Fibroblast of skin of scalp (primary cell): Measurements from ENCODE around the gene FAM174C.
A peak's percentile ranks its signal among the peaks of the same experiment; 100 is the strongest.
"Not testable (repeated sequence)": the region's sequence is repeated elsewhere in the genome, so short reads cannot be mapped to it uniquely, and the experiment has no call there.

Experiments
- DNase-seq: peaks from one replicate; pipeline ENCODE4 v3.0.0-alpha.2; 2013

The FAM174C gene

DNA sequence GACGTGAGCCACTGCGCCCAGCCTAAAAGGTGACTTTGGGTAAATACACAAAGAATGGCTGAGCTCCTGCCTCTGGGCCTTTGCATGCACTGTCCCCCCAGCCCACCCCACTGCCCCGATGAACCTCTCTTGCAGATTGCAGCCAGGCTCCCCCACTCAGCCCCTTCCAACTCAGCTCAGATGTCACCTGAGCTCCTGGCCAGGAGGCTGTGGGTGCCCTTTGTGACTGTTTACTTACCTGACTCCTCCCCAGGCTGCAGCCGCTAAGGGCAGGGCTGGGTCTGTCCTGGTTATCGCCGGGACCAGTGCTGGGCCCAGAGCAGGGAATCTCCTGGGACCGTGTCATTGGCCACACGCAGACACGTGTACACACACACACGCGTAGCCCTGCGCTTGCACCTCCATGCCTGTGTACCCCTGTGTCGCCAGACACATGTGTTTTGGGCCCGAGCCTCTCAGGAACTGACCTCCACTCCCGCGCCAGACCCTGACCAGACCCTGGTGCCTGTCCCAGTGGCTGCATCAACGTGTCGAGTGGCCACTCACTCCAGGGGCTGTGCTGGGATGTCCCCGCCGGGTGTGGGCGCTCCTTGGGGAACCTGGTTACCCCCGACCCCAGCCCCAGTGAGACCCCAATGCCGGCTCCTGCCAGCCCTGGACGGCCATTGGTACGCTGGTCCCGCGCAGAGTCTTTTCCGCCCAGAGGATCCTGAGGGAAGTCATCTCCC, 29.0 kb downstream of the FAM174C start:
- no peak for DNase-seq

DNA sequence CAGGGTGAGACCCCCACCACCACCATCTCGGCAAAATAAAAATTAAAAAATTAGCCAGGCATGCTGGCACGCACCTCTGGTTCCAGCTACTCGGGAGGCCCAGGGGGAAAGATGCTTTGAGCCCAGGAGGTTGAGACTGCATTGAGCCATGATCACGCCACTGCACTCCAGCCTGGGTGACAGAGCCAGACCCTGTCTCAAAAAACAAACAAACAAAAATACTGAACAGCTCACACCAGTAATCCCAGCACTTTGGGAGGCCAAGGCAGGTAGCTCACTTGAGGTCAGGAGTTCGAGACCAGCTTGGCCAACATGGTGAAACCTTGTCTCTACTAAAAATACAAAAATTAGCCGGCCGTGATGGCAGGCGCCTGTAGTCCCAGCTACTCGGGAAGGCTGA, 30.0 kb downstream of the FAM174C start:
- not testable (repeated sequence) for DNase-seq

DNA sequence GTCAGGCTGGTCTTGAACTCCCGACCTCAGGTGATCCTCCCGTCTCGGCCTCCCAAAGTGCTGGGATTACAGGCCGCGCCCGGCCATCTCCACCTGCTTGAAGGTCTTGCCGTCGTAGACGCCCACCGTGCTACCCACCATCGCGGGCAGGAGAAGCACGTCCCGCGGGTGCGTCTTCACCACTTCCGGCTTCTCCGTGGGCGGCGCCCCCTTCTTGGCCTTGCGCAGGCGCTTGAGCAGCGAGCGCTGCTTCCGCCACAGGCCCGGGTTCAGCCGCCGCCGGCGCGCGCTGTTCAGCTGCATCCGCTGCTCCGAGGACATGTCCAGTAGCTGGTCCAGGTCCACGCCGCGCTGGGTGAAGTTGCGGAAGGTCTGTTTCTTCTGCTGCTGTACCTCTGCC, 32.0 kb downstream of the FAM174C start:
- DNase-seq = no peak

DNA sequence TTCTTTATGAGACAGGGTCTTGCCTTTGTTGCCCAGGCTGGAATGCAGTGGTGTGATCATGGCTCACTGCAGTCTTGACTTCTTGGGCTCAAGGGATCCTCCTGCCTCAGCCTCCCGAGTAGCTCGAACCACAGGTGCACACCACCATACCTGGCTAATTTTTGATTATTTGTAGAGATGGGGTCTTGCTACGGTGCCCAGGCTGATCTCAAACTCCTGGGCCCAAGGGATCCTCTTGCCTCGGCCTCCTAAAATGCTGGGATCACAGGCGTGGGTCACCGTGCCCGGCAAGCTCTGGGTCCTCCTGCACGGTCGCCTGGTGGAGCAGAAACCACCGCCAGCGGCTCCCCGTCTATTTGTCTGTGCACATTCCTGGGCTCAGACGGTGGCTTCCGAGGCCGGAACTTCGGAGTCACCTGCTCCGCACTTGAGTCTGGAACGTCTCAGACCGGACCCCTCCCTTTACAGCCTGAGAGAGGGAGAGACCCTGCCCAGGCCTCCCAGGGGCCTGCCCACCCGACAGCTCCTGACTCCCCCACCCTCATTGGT, 32.5 kb downstream of the FAM174C start:
- DNase-seq = no peak

DNA sequence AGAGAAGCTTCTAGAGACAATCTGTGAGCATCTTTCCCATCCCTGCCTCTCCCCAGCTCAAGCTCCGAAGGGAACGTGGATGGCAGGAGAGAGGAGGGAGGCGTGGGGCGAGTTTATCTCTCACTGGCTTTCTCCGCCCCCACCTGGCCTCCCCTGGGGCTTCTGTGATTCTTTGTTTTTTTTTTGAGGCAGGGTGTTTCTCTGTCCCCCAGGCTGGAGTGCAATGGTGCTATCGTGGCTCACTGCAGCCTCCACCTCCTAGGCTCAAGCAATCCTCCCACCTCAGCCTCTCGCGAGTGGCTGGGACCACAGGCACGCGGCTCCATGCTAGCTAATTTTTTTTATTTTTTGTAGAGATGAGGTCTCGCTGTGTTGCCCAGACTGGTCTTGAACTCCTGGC, 33.4 kb downstream of the FAM174C start:
- no peak for DNase-seq

DNA sequence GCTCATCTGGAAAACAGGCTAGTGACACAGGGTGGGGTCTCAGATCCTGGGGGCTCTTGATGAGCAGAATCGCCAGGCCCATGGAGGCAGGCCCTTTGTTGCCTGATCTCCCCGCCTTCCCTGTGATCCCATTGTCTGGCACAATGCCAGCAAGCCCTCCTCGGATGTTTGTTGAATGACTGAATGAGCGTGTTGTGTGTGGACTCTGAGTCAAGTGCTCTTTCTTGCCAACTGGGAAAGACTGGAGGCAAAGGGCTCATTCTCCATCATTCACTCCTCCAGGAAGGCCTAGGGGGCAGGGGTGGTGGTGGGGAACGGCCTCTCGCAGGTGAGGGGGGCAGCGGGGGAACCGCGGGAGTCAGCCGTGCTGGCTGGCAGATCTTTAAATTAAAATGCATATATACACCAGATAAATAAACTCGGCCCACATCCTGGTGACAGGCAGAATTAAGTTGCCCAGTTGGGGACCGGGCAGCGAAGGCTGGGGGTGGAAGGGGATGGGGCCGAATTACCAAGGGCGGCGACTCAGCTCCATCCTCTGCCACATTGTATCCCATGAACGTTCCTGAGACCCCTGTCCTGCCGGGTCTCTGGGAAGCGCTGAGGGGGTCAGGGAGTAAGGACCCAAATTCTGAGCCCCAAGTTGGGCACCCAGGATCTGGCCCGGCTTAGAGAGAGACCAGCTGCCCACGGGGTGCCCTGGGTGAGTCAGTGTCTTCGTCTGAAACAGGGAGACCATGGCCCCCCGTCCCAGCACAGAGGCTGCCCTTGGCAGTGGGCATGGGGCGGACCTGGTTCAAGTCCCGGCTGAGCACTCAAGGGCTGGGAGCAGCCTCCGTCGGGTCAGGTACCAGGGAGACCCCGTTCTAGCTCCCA, 34.9 kb downstream of the FAM174C start:
- no peak for DNase-seq

DNA sequence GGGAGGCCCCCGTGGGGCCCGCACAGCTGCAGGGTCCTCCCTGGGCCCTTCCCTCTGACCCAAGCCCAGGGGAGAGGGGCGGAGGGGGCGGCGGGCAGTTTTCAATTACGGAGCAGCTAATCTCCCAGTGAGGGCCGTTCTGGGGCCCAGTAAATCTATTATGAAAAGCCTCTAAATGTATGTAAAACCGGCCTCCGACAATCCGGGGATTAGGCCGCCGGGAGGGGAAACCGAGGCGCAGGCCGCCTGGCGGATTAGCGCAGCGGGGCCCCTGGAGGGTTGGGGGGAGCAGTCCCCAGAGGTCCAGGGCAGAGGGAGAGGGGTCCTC, 35.5 kb downstream of the FAM174C start:
- no peak for DNase-seq

DNA sequence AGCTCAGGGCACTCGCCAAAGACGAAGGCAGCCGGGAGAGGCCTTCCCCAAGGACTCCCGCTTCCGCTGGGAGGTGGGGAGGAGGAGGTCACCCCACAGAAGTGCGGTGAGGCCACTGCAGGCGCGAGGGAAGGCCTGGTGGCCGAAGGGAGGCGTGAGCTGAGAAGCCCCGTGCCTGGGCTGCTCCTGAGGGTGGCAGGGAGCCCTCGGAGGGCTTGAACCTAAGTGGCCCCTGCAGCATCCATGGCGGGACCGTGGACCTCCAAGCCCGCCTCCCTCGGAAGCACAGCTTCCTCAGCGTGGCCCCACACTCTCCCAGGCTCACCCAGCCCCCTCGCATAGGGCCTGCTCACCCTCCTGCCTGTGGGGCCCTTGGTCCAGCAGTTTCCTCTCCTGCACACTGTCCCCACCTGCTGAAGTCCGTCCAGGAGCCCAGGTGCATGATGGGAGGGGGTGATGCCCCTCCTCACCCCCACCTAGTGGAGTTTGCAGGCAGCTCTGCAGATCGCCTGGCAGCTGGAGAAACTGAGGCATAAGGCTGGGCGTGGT, 36.3 kb downstream of the FAM174C start:
- no peak for DNase-seq

DNA sequence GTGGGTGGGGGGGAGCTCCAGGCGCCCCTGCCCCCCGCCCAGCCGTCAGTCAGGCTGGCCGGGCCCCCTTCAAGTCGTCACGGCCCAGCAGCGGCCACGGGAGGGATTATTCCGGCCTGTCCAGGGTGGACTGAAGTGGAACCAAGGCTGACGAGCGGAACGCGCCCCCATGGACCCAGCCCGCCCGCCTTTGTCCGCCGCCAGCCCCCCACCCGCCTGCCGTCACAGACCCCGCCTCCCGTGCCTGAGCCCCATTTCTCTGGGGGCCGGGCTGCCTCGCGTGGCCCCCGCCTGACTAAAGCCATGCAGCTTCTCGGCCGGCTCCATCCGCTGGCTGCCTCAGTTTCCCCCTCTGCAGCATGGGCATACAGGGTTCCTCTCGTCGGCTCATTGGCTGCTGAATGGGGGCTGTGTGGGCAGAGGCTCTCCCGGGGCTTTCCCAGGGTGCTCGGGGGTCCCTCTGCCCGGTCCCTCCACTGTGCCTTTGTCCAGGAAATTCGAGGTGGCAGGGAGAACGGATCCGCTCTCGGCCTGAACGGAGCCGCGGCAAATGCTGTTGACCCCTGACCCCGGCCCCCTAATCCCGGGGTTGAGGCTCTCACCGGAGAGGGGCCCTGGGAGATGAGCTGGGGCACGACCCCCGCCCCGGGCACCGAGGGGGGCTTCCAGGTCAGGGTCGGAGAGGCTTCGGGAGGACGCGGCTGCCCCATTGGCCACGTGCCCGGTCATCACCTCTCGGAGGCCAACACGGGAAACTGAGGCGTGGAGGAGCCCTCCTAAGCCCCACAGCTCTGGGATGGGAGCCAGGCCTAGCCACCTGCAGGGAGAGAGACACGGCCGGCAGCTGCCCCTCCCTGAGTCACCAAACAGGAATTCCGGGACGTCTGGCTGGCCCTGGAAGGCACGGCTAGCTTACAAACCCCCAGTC, 37.7 kb downstream of the FAM174C start:
- peak; percentile 52 for DNase-seq

DNA sequence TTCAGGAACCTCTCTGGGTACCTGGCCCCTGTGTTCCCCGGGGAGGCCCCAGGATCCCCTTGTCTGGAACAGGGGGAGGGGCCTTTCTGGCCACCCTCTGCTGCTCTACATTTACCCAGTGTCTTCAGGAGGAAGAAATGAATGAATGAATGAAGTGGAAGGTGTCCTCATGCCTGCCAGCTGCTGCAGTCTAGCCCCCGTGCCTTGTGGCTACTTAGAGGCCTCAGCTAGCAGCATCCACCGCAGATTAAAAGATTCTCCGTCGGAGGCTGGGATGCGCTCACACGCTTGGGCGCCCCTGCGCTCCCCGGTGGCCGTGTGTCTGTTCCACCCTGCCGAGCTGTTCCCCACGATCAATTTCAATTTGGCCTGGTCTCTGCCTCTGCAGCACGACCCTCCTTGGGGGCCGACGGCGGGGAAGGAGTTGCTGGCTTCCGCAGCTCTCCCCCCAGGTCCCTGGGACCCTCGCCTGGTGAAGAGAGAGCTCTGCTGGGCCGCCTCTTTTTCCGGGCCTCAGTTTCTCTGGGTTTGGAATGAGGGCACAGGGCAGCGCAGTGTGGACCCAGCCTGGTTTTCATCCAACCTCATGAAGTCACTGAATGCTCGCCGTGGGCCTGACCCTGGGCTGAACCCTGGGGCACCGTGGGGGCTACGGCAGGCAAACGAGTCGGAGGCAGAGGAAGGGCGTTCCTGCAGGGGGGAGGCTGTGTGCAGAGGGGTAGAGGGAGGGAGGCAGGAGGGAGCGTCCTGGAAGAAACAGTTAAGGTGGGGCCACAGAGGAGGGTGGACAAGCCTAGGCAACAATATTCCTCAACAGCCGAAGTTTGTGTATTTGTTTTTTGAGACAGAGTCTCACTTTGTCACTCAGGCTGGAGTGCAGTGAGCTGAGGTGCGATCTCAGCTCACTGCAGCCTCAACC, 38.6 kb downstream of the FAM174C start:
- DNase-seq = no peak

DNA sequence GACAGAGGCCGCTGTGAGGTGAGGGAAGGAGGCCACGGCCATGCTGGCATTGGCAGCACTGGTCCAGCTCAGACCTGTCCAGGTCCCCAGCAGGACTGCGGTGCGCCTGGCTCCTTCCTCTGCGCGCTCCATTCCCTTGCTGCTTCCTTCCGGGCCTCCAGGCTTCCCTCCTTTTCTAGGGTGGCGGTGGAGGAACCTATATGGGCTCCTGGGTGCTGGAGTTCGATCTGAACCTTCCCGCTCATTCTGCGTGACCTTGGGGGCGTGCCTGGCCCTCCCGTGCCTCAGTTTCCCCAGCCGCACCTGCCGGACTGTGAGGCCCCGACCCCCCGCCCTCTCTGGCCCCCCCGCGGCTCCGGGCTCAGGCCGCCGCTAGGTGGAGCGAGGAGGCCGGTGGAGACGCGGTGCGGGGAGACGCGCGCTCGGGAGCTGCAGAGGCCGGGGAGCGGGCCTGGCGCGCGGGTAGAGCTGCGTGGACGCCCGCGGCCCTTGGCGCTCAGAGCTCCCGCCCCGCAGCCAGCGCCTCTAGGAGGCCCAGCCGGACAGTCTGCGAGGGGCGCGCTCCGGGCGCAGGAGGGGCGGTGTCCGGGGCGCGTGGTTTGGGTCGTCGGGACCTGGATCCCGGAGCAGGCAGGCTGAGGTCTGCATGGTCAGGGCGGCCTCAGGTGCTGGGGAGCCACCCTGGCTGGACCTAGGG, 40.3 kb downstream of the FAM174C start:
- DNase-seq = peak; percentile 49

DNA sequence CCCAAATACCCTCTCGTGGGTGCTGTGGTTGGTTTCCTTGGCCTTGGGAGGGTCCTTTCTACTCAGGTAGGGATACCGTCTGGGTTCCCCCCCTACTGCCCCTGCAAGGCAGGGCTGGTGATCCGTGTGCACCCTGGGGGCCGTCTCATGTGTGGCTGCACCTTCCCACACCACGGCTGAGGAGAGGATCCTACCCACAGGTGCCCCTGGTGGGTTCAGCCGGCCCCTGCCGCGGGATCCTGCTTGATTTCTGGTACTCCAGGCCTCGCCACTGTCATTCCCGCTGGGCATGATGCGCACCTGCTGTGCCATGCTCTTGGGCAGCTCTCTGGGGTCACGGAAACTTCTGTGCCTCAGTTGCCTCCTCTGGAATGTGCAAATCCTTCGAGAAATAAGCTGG, 41.1 kb downstream of the FAM174C start:
- no peak for DNase-seq

DNA sequence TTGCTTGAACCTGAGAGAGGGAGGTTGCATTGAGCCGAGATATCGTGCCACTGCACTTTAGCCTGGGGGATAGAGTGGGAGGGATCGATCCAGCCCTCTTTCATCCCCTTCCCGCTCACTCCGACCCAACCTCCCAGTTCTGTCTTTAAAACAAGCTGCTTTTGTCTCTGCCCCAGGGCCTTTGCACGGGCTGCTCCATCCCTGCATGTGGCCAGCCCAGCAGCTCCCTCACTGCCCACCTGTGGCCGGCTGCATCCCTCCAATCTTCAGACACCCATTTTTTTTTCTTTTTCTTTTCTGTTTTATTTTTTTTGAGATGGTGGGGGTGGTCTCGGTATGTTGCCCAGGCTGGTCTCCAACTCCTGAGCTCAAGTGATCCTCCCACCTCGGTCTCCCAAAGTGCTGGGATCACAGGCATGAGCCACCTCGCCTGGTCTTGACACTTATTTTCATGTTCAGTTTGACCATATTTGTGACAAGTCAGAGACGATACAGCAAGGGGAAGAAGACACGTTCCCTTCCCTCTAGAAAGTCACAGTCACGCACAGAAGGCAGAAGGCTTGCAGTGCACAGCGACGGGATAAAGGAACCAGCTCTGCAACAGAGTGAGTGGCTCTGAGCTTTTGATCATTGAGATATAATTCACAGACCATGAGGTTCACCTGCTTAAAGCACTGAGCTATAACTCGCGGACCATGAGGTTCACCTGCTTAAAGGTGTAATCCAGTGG, 42.1 kb downstream of the FAM174C start:
- DNase-seq = no peak

DNA sequence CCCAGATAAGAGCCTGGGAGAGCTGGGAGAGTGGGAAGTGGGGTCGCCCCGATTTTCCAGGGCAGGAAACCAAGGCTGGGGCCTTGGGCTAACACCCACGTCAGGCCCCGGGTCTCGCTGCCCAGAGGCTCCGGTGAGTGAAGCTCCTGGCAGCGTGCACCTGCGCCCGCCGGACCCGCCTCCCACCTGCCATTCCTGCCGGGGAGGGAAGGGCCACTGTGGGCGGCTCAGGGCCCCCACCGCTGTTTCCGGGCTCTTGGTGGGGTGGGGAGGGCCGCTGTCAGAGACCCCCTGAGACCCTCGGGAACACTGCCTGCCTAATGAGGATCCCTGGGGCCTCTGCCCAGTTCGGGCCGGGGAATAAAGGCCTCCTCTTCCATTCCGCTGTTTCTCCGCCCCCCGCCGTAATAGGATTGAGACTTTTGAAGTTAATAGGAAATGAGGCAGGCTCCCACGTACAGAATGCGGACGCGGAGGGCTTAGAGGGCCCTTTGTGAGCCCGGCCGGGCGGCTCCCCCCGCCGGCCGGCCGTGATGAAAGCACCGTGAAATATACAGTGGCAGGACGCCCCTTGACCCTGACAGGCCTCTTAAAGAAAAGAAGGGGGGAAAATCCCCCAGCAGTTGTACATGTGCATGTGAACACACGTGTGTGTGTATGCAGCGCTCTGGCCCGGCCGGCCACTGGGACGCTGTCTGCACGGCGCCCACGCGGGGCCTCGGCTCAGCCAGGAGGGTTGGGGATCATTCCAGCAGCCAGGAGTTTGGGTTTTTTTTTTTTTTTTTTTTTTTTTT, 43.5 kb downstream of the FAM174C start:
- no peak for DNase-seq

DNA sequence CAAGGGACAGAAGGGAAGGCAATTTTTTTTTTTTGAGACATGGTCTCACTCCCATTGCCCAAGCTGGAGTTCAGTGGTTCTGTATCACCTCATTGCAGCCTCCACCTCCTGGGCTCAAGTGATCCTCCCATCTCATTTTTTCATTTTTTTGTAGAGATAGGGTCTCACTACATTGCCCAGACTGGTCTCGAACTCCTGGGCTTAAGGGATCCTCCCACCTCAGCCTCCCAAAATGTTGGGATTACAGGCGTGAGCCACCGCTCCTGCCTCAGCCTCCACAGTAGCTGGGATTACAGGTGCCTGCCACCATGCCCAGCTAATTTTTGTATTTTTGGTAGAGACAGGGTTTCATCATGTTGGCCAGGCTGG, 44.9 kb downstream of the FAM174C start:
- not testable (repeated sequence) for DNase-seq

DNA sequence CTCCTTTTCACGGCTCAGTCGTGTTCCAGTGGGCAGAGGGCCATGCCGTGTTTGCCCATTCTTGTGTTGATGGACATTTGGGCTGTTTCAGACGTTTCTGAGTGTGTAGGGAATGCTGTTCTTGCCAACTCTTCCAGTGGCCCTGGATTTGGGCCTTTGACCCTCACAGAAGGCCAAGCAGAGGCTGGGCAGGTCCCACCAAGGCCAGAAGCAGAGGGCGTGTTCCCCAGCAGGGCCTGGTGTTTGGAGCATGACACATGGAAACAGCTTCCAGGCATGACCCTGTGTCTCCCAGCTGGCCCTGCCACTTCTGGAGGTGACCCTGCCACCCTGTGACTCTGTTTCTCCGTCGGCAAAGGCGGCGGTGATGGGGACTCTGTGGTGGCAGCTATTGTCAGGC, 46.2 kb downstream of the FAM174C start:
- DNase-seq = no peak

DNA sequence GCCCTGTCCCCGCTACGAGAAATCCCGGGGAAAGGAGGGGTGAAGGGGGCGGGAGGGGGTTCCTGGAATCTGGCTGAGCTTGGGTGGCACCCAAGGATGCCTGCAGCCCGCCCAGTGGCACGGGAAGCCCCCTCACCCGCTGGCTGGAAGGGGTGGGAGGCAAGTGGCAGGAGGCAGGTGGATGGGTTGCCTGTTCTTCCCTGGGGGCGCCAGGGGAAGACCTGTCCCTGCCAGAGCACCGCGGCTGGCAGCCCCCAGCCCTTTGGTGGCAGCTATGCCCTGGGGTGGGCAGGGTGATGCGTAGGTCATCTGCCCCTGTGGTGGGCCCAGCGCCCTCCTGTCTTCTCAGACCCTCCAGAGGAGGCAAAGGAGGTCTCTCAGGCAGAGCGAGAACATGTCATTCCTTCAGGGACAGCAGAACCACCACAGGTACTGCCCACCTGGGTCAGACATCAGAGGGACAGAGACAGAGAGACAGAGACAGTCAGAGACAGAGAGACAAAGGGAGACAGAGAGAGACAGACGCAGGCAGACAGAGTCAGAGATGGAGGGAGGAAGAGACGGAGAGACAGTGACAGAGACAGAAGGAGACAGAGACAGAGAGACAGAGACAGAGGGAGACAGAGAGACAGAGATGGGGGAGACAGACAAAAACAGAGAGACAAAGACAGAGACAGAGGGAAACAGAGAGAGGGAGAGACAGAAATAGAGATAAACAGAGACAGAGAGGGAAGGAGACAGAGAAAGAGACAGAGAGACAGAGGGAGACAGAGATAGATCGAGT, 47.1 kb downstream of the FAM174C start:
- DNase-seq = no peak

DNA sequence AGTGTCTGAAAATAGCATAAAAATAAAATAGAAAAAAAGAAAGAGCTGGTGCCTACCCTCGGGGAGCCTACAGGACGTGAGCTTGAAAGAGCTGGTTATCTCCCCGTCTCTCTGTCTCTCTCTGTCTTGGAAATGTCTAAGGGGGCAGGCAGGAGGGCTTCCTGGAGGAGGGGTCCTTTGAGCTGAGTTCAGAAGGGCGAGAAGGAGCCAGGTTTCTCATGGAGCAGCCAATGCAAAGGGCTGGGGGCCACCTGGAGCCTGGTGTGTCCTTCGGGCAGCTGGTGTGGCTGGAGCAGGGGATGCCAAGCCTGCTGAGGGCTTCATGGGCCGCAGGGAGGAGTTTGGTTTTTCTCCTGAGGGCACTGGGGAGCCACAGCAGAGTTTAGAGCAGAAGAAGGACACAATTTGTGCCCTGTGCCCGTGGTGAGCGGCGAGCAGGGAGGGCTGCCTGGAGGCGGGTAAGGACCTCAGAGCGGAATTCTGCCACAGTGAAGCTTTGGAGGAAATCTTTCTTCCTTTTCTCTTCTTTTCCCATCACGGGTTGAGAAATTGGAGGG, 49.0 kb downstream of the FAM174C start:
- no peak for DNase-seq
